Erythroblast (primary cell): Measurements from ENCODE around the gene ANLN.
"Not testable (repeated sequence)": the region's sequence is repeated elsewhere in the genome, so short reads cannot be mapped to it uniquely, and the experiment has no call there.

Experiments used
- DNase-seq, 2 experiments: peaks; one replicate each; lab custom pipeline; 2025; lab: John Stamatoyannopoulos, UW
- GATA1 ChIP-seq: IDR thresholded peaks from 2 replicates; pipeline ENCODE4 v1.6.1; 2011; ENCODE audit warnings: low read depth, mild to moderate bottlenecking, control low read depth, low read length, moderate library complexity
- POLR2A ChIP-seq: IDR thresholded peaks from 2 replicates; pipeline ENCODE4 v1.6.1; 2011; ENCODE audit warnings: mild to moderate bottlenecking, low read length

Gene ANLN

GRCh38 chr7:36455646-36456045 is 66.0 kb downstream of the ANLN start:
- TF ChIP-seq POLR2A (no peak), GATA1 (no peak)
- DNase-seq: no peak

- TF ChIP-seq POLR2A (no peak), GATA1 (no peak)
- no peak for DNase-seq
Observed at GRCh38 chr7:36456138-36456537, 66.5 kb downstream of the ANLN start.

- no peak for TF ChIP-seq POLR2A
- TF ChIP-seq GATA1: no peak
- DNase-seq: no peak
Observed at GRCh38 chr7:36456548-36456947, 66.9 kb downstream of the ANLN start.

GRCh38 chr7:36459236-36459960 is 69.7 kb downstream of the ANLN start:
- TF ChIP-seq GATA1: no peak
- no peak for TF ChIP-seq POLR2A
- no peak for DNase-seq

- no peak for DNase-seq
- TF ChIP-seq GATA1 (no peak), POLR2A (no peak)
Observed at GRCh38 chr7:36460811-36461429, 71.3 kb downstream of the ANLN start.

GRCh38 chr7:36462551-36463137 is 73.0 kb downstream of the ANLN start:
- no peak for TF ChIP-seq GATA1
- TF ChIP-seq POLR2A: no peak
- DNase-seq: no peak

- DNase-seq: no peak
- TF ChIP-seq POLR2A (no peak), GATA1 (no peak)
Observed at GRCh38 chr7:36464271-36464670, 74.6 kb downstream of the ANLN start.

- DNase-seq: not testable (repeated sequence)
Observed at GRCh38 chr7:36466001-36466400, 76.3 kb downstream of the ANLN start.

GRCh38 chr7:36468370-36469101 is 78.9 kb downstream of the ANLN start:
- no peak for TF ChIP-seq POLR2A

GRCh38 chr7:36469236-36469635 is 79.6 kb downstream of the ANLN start:
- TF ChIP-seq POLR2A (no peak), GATA1 (no peak)
- DNase-seq: no peak

More at GRCh38 chr7:36468370-36469101, 78.9 kb downstream of the ANLN start:
- no peak for DNase-seq

- no peak for DNase-seq
- no peak for TF ChIP-seq POLR2A
- no peak for TF ChIP-seq GATA1
Observed at GRCh38 chr7:36472141-36472729, 82.6 kb downstream of the ANLN start.

GRCh38 chr7:36473454-36474282 is 84.0 kb downstream of the ANLN start:
- DNase-seq: peak; percentile 28 to 54
- TF ChIP-seq GATA1 (no peak), POLR2A (no peak)

GRCh38 chr7:36474283-36475010 is 84.8 kb downstream of the ANLN start:
- DNase-seq: no peak
- no peak for TF ChIP-seq POLR2A
- TF ChIP-seq GATA1: no peak
